ENCODE measurements around the gene C2CD2.

GRCh38 chr21:41836166-41837015, 117.4 kb downstream of the C2CD2 start:
- no peak for TF ChIP-seq CTCF (IDR thresholded peaks at IDR 0.05)
- TF ChIP-seq EZH2 (IDR thresholded peaks at IDR 0.05; ENCODE audit: borderline replicate concordance, insufficient read depth, low read depth, low read length, poor library complexity, severe bottlenecking), result no peak
